WTC11 (cell line): Measurements from ENCODE around the gene NPHS1. TPM values are rescaled to one million over a fixed set of nuclear protein-coding genes. Genes with fewer than 3 reads are reported as not detected.

Experiments
- ATAC-seq: fragments of 200-7000 bp; cut with Tn5 transposase; 2 replicates; pipeline ENCODE4 v1.10.0; 2021; ENCODE audit warnings: mild to moderate bottlenecking, moderate library complexity
- CTCF ChIA-PET: fragments of 300-600 bp; sonication (Branson Sonifier 250); formaldehyde crosslinking; loops from one replicate; lab custom pipeline; 2021; ENCODE audit warnings: antibody characterized with exemption; lab: Charles Lee
- POLR2A ChIA-PET: fragments of 350-600 bp; sonication (Branson Sonifier 250); formaldehyde crosslinking; loops from one replicate; lab custom pipeline; 2021; ENCODE audit warnings: antibody characterized with exemption; lab: Charles Lee
- DNase-seq: peaks from one replicate; pipeline ENCODE4 v3.0.0; 2021; ENCODE audit warnings: low spot score
- H3K27ac Mint-ChIP-seq: 2 replicates; pipeline ENCODE4 v1.8.0; 2021; ENCODE audit warnings: mixed read lengths
- H3K27me3 Mint-ChIP-seq: 2 replicates; pipeline ENCODE4 v1.8.0; 2021; ENCODE audit warnings: low read depth, mild to moderate bottlenecking, moderate library complexity, mixed read lengths
- H3K36me3 Mint-ChIP-seq: 2 replicates; pipeline ENCODE4 v1.8.0; 2021; ENCODE audit warnings: mixed read lengths
- H3K4me1 Mint-ChIP-seq: 2 replicates; pipeline ENCODE4 v1.8.0; 2022; ENCODE audit warnings: mixed read lengths
- H3K4me3 Mint-ChIP-seq: 2 replicates; pipeline ENCODE4 v1.8.0; 2021; ENCODE audit warnings: mild to moderate bottlenecking, moderate library complexity, mixed read lengths
- H3K9me3 Mint-ChIP-seq: 2 replicates; pipeline ENCODE4 v1.8.0; 2021; ENCODE audit warnings: mixed read lengths
- AFF4 ChIP-seq: sonication (generic); formaldehyde crosslinking; IDR thresholded peaks from 2 replicates; pipeline ENCODE4 v1.8.1; 2023; ENCODE audit warnings: mild to moderate bottlenecking, missing genetic modification reagents, borderline replicate concordance
- E2F4 ChIP-seq: sonication (generic); formaldehyde crosslinking; IDR thresholded peaks from 2 replicates; pipeline ENCODE4 v1.8.1; 2022; ENCODE audit warnings: low read depth, mild to moderate bottlenecking, moderate library complexity, missing genetic modification reagents, borderline replicate concordance
- ERG ChIP-seq: fragments of 250-450 bp; sonication (Bioruptor Pico); IDR thresholded peaks from 2 replicates; pipeline ENCODE4 v1.8.0; 2021; ENCODE audit warnings: mild to moderate bottlenecking
- FOXK1 ChIP-seq: sonication (generic); formaldehyde crosslinking; IDR thresholded peaks from 2 replicates; pipeline ENCODE4 v1.8.0; 2022; ENCODE audit warnings: mild to moderate bottlenecking, moderate library complexity, missing genetic modification reagents
- JUN ChIP-seq: sonication (generic); formaldehyde crosslinking; IDR thresholded peaks from 2 replicates; pipeline ENCODE4 v1.8.0; 2023; ENCODE audit warnings: mild to moderate bottlenecking, missing genetic modification reagents
- NFYB ChIP-seq: sonication (generic); formaldehyde crosslinking; conservative IDR thresholded peaks from 2 replicates; pipeline ENCODE4 v1.8.0; 2022; ENCODE audit warnings: low read depth, missing genetic modification reagents
- TEAD1 ChIP-seq: sonication (generic); formaldehyde crosslinking; IDR thresholded peaks from 2 replicates; pipeline ENCODE4 v1.8.0; 2022; ENCODE audit warnings: mild to moderate bottlenecking, missing genetic modification reagents
- USF1 ChIP-seq: sonication (generic); formaldehyde crosslinking; IDR thresholded peaks from 2 replicates; pipeline ENCODE4 v1.8.0; 2022; ENCODE audit warnings: mild to moderate bottlenecking, missing genetic modification reagents
- ZMAT4 ChIP-seq: fragments of 250-450 bp; sonication (Bioruptor Pico); IDR thresholded peaks from 2 replicates; pipeline ENCODE4 v1.9.0; 2021; ENCODE audit warnings: mild to moderate bottlenecking
- ZNF138 ChIP-seq: sonication (generic); formaldehyde crosslinking; conservative IDR thresholded peaks from 2 replicates; pipeline ENCODE4 v1.8.1; 2022; ENCODE audit warnings: mild to moderate bottlenecking, moderate library complexity, missing genetic modification reagents
- ZNF281 ChIP-seq: sonication (generic); formaldehyde crosslinking; IDR thresholded peaks from 2 replicates; pipeline ENCODE4 v1.8.0; 2023; ENCODE audit warnings: mild to moderate bottlenecking, missing genetic modification reagents
- total RNA-seq: library from RNA; stranded (reverse); gene quantifications from 3 replicates; pipeline ENCODE4 v1.2.3, GENCODE V29; 2021

The NPHS1 gene
- total RNA-seq, 1 experiment from 2014 or later, result 0.61 TPM

GRCh38 chr19:35788205-35788960, 63.9 kb downstream of the NPHS1 start:
- Mint-ChIP-seq H3K27me3 (no peaks in the 10 kb centered on the region), H3K9me3 (no peaks in the 10 kb centered on the region)
- POLR2A ChIA-PET, result no interaction called here
- TF ChIP-seq ZMAT4 (CRISPR knock-in tag) (no peak), JUN (no peak)
- TF ChIP-seq, all 79 proteins: peak for 0
- Mint-ChIP-seq H3K36me3 (no peaks in the 10 kb centered on the region), H3K4me3 (no peak overlapping the region), H3K4me1 (peaks cover 17% of the 10 kb centered on the region), H3K27ac (no peak overlapping the region)
- ATAC-seq (no peak), DNase-seq (no peak)
- CTCF ChIA-PET, result interaction anchor here (0.5 to 2.8 kb wide), 3 partner anchors 21 to 43 kb away, joined by 3 to 8 read pairs (median 3); partner anchors contain the start of genes LIN37, PSENEN and U2AF1L4

- H3K27ac Mint-ChIP-seq, result no peak overlapping the region
- ChIA-PET POLR2A (no interaction called here), CTCF (interaction anchor here (0.7 to 2.8 kb wide), 3 partner anchors 30 to 172 kb away, joined by 3 to 8 read pairs (median 3); partner anchors contain the start of genes HSPB6, PSENEN and U2AF1L4)
- H3K27me3 Mint-ChIP-seq, result no peaks in the 10 kb centered on the region
- H3K4me1 Mint-ChIP-seq, result peaks cover 22% of the 10 kb centered on the region
- H3K36me3 Mint-ChIP-seq, result no peaks in the 10 kb centered on the region
- DNase-seq (no peak), ATAC-seq (no peak)
- no peak for TF ChIP-seq ZNF138 (CRISPR knock-in tag)
- TF ChIP-seq ERG (CRISPR knock-in tag), result no peak
- TF ChIP-seq ZNF281 (CRISPR knock-in tag), result no peak
- TF ChIP-seq E2F4 (CRISPR knock-in tag), result no peak
- no peak for TF ChIP-seq TEAD1
- no peak for TF ChIP-seq FOXK1
- no peak for TF ChIP-seq NFYB
- no peak for TF ChIP-seq AFF4 (CRISPR knock-in tag)
- no peak for TF ChIP-seq USF1 (CRISPR knock-in tag)
- H3K4me3 Mint-ChIP-seq, result no peak overlapping the region
- H3K9me3 Mint-ChIP-seq, result no peaks in the 10 kb centered on the region
Observed at GRCh38 chr19:35787227-35787799, 65.0 kb downstream of the NPHS1 start.
